GM10248 (cell line): ENCODE results near the gene SSPN.

Experiments used
- CTCF ChIA-PET: fragments of 300-600 bp; sonication (Branson Sonifier 250); formaldehyde crosslinking; extraction: SDS; loops from one replicate; lab custom pipeline; 2021; ENCODE audit warnings: antibody characterized with exemption; lab: Yijun Ruan, JAX
- POLR2A ChIA-PET: fragments of 350-650 bp; sonication (Branson Sonifier 250); formaldehyde crosslinking; extraction: SDS; loops from one replicate; lab custom pipeline; 2020; ENCODE audit warnings: antibody characterized with exemption; lab: Yijun Ruan, JAX
- DNase-seq: peaks from one replicate; pipeline ENCODE4 v3.0.0; 2012; ENCODE audit errors: extremely low spot score
- CTCF ChIP-seq: IDR thresholded peaks from 2 replicates; pipeline ENCODE4 v1.5.1; 2012; ENCODE audit warnings: mild to moderate bottlenecking, low read depth; ENCODE audit errors: extremely low read depth, missing control alignments, control extremely low read depth

The SSPN gene

GRCh38 chr12:26250801-26251200 lies 55.4 kb downstream of the SSPN start:
- DNase-seq, result no peak
- POLR2A ChIA-PET, result no interaction called here
- TF ChIP-seq CTCF, result no peak
- CTCF ChIA-PET, result interaction anchor here (1.3 to 4.0 kb wide), 2 partner anchors 11 to 13 kb away, joined by 3 to 13 read pairs; no protein-coding TSS in a partner anchor

GRCh38 chr12:26251600-26251999 lies 56.2 kb downstream of the SSPN start:
- no peak for DNase-seq
- POLR2A ChIA-PET, result no interaction called here
- TF ChIP-seq CTCF, result no peak
- CTCF ChIA-PET, result interaction anchor here (0.6 to 4.0 kb wide), 3 partner anchors 10 to 22 kb away, joined by 3 to 13 read pairs (median 3); no protein-coding TSS in a partner anchor

DNA sequence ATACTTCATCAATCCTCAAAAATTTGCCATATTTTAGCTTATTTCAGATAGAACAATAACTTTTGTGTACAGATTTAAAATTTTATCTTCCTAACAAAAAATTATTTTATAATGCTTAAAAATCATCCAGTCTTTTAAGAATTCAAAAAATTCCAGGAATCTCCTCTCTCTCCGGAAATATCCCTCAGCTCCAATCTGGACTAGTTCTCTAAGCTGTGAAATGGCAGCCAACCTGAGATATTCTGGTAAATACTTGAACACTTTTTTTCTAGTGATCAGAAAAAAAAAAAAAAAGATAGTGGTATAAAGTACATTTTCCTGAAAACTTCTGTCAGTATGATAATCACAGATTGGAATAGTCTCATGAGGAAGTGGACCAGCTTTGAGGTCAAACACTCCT lies 57.6 kb downstream of the SSPN start:
- ChIA-PET CTCF (interaction anchor here (0.7 to 4.0 kb wide), 5 partner anchors 9 to 21 kb away, joined by 3 to 13 read pairs (median 3); no protein-coding TSS in a partner anchor), POLR2A (interaction anchor here (0.6 kb wide), 1 partner anchor 1748 kb away, joined by 3 read pairs; no protein-coding TSS in a partner anchor)
- DNase-seq, result no peak
- TF ChIP-seq CTCF, result no peak

GRCh38 chr12:26255893-26256645 lies 60.7 kb downstream of the SSPN start:
- POLR2A ChIA-PET, result no interaction called here
- CTCF ChIA-PET, result interaction anchor here (0.9 to 1.4 kb wide), 3 partner anchors 8 to 23 kb away, joined by 3 to 6 read pairs (median 3); no protein-coding TSS in a partner anchor
- DNase-seq, result no peak

GRCh38 chr12:26264215-26264838 lies 69.0 kb downstream of the SSPN start:
- no peak for DNase-seq
- POLR2A ChIA-PET, result no interaction called here
- CTCF ChIA-PET, result interaction anchor here (0.9 to 2.6 kb wide), 9 partner anchors 8 to 89 kb away, joined by 3 to 10 read pairs (median 4); no protein-coding TSS in a partner anchor
- TF ChIP-seq CTCF, result no peak

More at GRCh38 chr12:26255893-26256645, 60.7 kb downstream of the SSPN start:
- TF ChIP-seq CTCF, result no peak

- POLR2A ChIA-PET, result no interaction called here
- no peak for DNase-seq
- CTCF ChIA-PET, result interaction anchor here (1.0 to 2.6 kb wide), 2 partner anchors 8 to 13 kb away, joined by 3 to 10 read pairs; no protein-coding TSS in a partner anchor
- TF ChIP-seq CTCF, result no peak
Observed at GRCh38 chr12:26265606-26266005, 70.2 kb downstream of the SSPN start.
